22Rv1 (cell line): ENCODE results near the gene RBMXL3.
"Not testable (repeated sequence)": the region's sequence is repeated elsewhere in the genome, so short reads cannot be mapped to it uniquely, and the experiment has no call there.

Experiments used
- H3K27ac ChIP-seq: fragments of 450-650 bp; 2 replicates; pipeline ENCODE4 v1.5.1; 2017
- ZFX ChIP-seq: fragments of 450-650 bp; IDR thresholded peaks from 2 replicates; pipeline ENCODE4 v1.6.1; 2017; ENCODE audit warnings: antibody characterized with exemption, borderline replicate concordance
- TF ChIP-seq, protein P1 (sequence below): fragments of 450-650 bp; IDR thresholded peaks from 2 replicates; pipeline ENCODE4 v1.5.1; 2017; ENCODE audit warnings: mild to moderate bottlenecking

RBMXL3 gene

DNA sequence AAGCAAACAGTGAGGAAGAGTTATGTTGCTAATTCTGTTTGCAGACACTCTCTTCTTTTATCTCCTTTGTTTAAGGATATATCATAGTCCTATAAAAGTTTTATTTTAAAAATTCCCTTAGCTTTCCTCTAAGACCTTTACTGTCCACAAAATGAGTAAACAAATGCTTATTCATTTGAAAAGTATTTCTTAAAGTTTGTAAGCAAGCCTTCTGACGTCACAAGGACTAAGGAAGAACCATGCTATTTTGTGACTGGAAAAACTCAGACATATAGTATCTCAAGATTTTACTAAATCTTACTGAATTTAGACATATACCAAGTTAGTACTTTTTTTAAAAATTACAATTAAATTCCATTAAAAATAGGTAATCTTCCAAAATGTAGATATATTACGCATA is 5.2 kb upstream of the RBMXL3 start:
- no peak for TF ChIP-seq ZFX
- TF ChIP-seq, protein P1, sequence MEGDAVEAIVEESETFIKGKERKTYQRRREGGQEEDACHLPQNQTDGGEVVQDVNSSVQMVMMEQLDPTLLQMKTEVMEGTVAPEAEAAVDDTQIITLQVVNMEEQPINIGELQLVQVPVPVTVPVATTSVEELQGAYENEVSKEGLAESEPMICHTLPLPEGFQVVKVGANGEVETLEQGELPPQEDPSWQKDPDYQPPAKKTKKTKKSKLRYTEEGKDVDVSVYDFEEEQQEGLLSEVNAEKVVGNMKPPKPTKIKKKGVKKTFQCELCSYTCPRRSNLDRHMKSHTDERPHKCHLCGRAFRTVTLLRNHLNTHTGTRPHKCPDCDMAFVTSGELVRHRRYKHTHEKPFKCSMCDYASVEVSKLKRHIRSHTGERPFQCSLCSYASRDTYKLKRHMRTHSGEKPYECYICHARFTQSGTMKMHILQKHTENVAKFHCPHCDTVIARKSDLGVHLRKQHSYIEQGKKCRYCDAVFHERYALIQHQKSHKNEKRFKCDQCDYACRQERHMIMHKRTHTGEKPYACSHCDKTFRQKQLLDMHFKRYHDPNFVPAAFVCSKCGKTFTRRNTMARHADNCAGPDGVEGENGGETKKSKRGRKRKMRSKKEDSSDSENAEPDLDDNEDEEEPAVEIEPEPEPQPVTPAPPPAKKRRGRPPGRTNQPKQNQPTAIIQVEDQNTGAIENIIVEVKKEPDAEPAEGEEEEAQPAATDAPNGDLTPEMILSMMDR: no peak
- H3K27ac ChIP-seq: no peak overlapping the region

DNA sequence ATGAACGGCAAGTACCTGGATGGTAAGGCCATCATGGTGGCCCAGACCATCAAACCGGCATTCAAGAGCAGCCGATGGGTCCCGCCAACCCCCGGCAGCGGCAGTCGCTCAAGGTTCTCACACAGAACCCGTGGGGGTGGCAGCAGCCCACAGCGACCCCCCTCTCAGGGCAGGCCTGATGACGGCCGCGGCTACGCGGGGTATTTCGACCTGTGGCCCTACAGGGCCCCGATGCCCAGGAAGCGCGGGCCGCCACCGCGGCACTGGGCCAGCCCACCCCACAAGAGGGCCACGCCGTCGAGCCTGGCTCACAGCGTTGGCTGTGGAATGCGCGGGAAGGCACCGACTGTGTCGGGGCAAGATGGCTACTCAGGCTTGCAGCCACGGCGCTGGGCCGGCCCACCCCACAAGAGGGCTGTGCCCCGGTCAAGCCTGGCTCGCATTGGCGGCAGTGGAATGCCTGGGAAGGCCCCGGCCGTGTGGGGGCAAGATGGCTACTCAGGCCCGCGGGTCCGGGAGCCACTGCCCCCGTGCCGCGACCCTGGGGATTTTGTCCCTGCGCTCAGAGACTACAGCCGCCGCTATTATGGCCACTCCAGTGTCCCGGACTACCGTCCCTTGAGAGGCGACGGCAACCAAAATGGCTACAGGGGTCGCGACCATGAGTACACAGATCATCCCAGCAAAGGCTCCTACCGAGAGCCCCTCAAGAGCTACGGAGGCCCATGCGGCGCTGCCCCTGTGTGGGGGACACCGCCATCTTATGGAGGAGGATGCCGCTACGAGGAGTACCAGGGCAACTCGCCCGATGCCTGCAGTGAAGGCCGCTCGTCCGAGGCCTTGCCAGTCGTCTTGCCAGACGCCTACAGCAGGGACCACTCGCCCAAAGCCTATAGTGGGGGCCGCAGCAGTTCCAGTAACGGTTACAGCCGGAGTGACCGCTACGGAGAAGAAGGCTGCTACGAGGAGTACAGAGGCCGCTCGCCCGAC is 731 bp downstream of the RBMXL3 start:
- no peak for TF ChIP-seq ZFX
- TF ChIP-seq, protein P1: no peak

DNA sequence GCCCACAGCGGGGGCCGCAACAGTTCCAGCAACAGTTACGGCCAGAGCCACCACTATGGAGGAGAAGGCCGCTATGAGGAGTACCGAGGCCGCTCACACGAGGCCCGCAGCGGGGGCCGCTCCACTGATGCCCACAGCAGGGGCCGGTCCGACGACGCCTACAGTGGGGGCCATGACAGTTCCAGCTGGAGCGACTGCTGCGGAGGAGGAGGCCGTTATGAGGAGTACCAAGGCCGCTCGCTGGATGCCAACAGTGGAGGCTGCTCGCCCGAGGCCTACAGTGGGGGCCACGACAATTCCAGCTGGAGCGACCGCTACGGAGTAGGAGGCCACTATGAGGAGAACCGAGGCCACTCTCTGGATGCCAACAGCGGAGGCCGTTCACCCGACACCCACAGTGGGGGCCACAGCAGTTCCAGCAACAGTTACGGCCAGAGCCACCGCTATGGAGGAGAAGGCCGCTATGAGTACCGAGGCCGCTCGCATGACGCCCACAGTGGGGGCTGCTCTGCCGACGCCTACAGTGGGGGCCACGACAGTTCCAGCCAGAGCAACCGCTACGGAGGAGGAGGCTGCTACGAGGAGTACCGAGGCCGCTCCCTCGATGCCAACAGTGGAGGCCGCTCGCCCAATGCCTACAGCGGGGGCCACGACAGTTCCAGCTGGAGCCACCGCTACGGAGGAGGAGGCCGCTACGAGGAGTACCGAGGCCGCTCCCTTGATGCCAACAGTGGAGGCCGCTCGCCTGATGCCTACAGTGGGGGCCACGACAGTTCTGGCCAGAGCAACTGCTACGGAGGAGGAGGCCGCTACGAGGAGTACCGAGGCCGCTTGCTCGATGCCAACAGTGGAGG is 1.7 kb downstream of the RBMXL3 start:
- TF ChIP-seq ZFX: no peak
- TF ChIP-seq, protein P1: no peak
- H3K27ac ChIP-seq: no peak overlapping the region

More for the DNA sequence above, 731 bp downstream of the RBMXL3 start:
- H3K27ac ChIP-seq: no peak overlapping the region

DNA sequence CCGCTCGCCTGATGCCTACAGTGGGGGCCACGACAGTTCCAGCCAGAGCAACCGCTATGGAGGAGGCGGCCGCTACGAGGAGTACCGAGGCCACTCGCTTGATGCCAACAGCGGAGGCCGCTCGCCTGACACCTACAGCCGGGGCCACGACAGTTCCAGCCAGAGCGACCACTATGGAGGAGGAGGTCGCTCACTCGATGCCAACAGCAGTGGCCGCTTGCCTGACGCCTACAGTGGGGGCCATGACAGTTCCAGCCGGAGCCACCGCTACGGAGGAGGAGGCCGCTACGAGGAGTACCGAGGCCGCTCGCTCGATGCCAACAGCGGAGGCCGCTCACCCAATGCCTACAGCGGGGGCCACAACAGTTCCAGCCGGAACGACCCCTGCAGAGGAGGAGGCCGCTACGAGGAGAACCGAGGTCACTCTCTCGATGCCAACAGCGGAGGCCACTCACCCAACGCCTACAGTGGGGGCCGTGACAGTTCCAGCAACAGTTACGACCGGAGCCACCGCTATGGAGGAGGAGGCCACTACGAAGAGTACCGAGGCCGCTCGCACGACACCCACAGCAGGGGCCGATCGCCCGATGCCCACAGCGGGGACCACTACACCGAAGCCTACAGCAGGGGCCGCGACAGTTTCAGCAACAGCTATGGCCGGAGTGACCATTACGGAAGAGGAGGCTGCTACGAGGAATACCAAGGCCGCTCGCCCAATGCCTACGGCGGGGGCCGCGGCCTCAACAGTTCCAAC is 2.5 kb downstream of the RBMXL3 start:
- no peak overlapping the region for H3K27ac ChIP-seq
- TF ChIP-seq ZFX: no peak
- TF ChIP-seq, protein P1: no peak

DNA sequence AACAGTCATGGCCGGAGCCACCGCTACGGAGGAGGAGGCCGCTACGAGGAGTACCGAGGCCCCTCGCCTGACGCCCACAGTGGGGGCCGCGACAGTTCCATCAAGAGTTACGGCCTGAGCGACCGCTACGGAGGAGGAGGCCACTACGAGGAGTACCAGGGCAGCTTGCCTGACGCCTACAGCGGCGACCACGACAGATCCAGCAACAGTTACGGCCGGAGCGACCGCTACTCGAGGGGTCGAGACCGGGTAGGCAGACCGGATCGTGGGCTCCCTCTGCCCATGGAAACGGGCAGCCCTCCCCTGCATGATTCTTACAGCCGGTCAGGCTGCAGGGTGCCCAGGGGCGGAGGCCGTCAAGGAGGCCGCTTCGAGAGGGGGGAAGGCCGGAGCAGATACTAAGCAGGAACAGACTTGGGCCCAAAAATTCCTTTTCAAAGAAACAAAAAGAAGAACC is 3.1 kb downstream of the RBMXL3 start:
- TF ChIP-seq, protein P1: no peak
- no peak for TF ChIP-seq ZFX
- H3K27ac ChIP-seq: no peak overlapping the region

DNA sequence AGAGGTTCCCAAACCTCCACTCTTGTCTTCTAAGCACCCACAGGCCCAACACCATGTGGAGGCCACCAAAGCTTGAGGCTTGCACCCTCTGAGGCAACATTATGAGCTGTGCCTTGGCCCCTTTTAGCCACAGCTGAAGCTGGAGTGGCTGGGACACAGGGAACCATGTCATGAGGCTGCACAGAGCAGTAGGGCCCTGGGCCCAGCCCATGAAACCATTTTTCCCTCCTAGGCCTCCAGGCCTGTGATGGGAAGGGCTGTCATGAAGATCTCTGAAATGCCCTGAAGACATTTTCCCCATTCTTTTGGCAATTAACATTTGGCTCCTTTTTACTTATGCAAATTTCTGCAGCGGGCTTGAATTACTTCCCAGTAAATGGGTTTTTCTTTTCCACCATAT is 14.8 kb downstream of the RBMXL3 start:
- TF ChIP-seq, protein P1: no peak
- TF ChIP-seq ZFX: no peak
- H3K27ac ChIP-seq: no peak overlapping the region

DNA sequence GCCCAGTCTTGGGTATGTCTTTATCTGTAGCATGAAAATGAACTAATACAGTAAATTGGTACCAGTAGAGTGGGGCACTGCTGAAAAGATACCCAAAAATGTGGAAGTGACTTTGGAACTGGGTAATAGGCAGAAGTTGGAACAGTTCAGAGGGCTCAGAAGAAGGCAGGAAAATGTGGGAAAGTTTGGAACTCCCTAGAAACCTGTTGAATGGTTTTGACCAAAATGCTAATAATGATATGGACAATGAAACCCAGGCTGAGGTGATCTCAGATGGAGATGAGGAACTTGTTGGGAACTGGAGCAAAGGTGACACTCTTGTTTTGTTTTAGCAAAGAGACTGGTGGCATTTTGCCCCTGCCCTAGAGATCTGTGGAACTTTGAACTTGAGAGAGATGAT is 20.3 kb downstream of the RBMXL3 start:
- not testable (repeated sequence) for H3K27ac ChIP-seq
